Measurements from ENCODE around the gene LAT.
"Not testable (repeated sequence)": the region's sequence is repeated elsewhere in the genome, so short reads cannot be mapped to it uniquely, and the experiment has no call there.

LAT gene

GRCh38 chr16:28980330-28980729, 4.5 kb upstream of the LAT start:
- not testable (repeated sequence) for DNase-seq

- no peak for DNase-seq
Observed at GRCh38 chr16:28980929-28981328, 3.9 kb upstream of the LAT start.

- peak; percentile 61 for DNase-seq
Observed at GRCh38 chr16:28981517-28981916, 3.3 kb upstream of the LAT start.

- no peak for DNase-seq
Observed at GRCh38 chr16:28982418-28982817, 2.4 kb upstream of the LAT start.

GRCh38 chr16:28982949-28983348, 1.9 kb upstream of the LAT start:
- DNase-seq, result no peak

GRCh38 chr16:28983644-28984043, 1.2 kb upstream of the LAT start:
- DNase-seq, result no peak

GRCh38 chr16:28984091-28984490, 761 bp upstream of the LAT start:
- DNase-seq, result no peak

GRCh38 chr16:28985211-28986041, 574 bp downstream of the LAT start:
- DNase-seq, result no peak

- DNase-seq, result no peak
Observed at GRCh38 chr16:28986046-28986445, 1.2 kb downstream of the LAT start.

- no peak for DNase-seq
Observed at GRCh38 chr16:28986492-28986891, 1.6 kb downstream of the LAT start.

GRCh38 chr16:28987170-28987853, 2.5 kb downstream of the LAT start:
- DNase-seq, result no peak

- DNase-seq, result no peak
Observed at GRCh38 chr16:28989363-28989762, 4.5 kb downstream of the LAT start.

- DNase-seq, result no peak
Observed at GRCh38 chr16:28990375-28991040, 5.7 kb downstream of the LAT start.

- no peak for DNase-seq
Observed at GRCh38 chr16:28991687-28992086, 6.8 kb downstream of the LAT start.

GRCh38 chr16:28992496-28992895, 7.6 kb downstream of the LAT start:
- no peak for DNase-seq

- DNase-seq, result no peak
Observed at GRCh38 chr16:28998837-28999236, 14.0 kb downstream of the LAT start.

- no peak for DNase-seq
Observed at GRCh38 chr16:28999577-28999976, 14.7 kb downstream of the LAT start.

- DNase-seq, result no peak
Observed at GRCh38 chr16:29000019-29000418, 15.2 kb downstream of the LAT start.

GRCh38 chr16:29004496-29005139, 19.8 kb downstream of the LAT start:
- peak; percentile 11 for DNase-seq

GRCh38 chr16:29007730-29008593, 23.1 kb downstream of the LAT start:
- DNase-seq, result peak; percentile 54

GRCh38 chr16:29009050-29009837, 24.4 kb downstream of the LAT start:
- no peak for DNase-seq

GRCh38 chr16:29009838-29010166, 24.9 kb downstream of the LAT start:
- DNase-seq, result no peak

Data from inflammatory macrophage treated with lipopolysaccharide for 4 hours (primary cell).